ENCODE measurements around the gene ERCC4. TPM values are rescaled to one million over a fixed set of nuclear protein-coding genes. Genes with fewer than 3 reads are reported as not detected.

ERCC4 gene
- total RNA-seq, 6 experiments from 2014 or later = 14.6 to 18.8 (median 15.8) TPM

DNA sequence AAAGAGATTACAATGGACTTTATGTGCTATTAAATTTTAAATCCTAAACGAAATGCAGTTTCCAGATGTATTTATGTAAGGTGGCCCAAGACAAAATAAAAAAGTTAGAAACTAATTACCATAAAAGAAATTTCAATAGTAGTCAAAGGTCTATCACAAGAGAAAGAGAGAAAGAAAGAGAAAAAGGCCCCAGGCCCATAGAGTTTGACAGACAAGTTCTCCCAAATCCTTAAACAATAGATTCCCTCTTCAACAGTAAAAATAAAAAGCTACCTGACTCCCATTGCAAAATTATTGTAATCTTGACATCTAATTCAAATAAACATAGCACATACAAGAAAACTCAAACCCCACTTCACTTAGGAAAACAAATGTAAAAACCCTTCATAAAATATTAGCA, 8.6 kb upstream of the ERCC4 start:
- DNase-seq = no peak
- H3K4me3 Mint-ChIP-seq = no peak overlapping the region
- no peaks in the 10 kb centered on the region for H3K36me3 Mint-ChIP-seq (ENCODE audit: low read depth)
- TF ChIP-seq CTCF (IDR thresholded peaks at IDR 0.05) = no peak
- H3K27me3 Mint-ChIP-seq (ENCODE audit: insufficient read depth) = peaks cover 15% of the 10 kb centered on the region
- peaks cover 4% of the 10 kb centered on the region for H3K9me3 Mint-ChIP-seq
- no peak overlapping the region for H3K27ac Mint-ChIP-seq
- H3K4me1 Mint-ChIP-seq (ENCODE audit: low read depth) = peaks cover 12% of the 10 kb centered on the region; the same call in 1 of the 2 replicates

GRCh38 chr16:13911871-13912270, 8.1 kb upstream of the ERCC4 start:
- H3K9me3 Mint-ChIP-seq = peaks cover 4% of the 10 kb centered on the region
- TF ChIP-seq CTCF (IDR thresholded peaks at IDR 0.05) = no peak
- H3K27me3 Mint-ChIP-seq (ENCODE audit: insufficient read depth) = peaks cover 14% of the 10 kb centered on the region
- no peak for DNase-seq
- no peaks in the 10 kb centered on the region for H3K36me3 Mint-ChIP-seq (ENCODE audit: low read depth)
- H3K27ac Mint-ChIP-seq = no peak overlapping the region
- H3K4me3 Mint-ChIP-seq = no peak overlapping the region
- peaks cover 6% of the 10 kb centered on the region; the same call in 1 of the 2 replicates for H3K4me1 Mint-ChIP-seq (ENCODE audit: low read depth)

GRCh38 chr16:13912891-13913290, 7.1 kb upstream of the ERCC4 start:
- Mint-ChIP-seq H3K4me3 (no peak overlapping the region), H3K27ac (no peak overlapping the region), H3K9me3 (peaks cover 4% of the 10 kb centered on the region), H3K36me3 (ENCODE audit: low read depth) (no peaks in the 10 kb centered on the region), H3K27me3 (ENCODE audit: insufficient read depth) (peaks cover 16% of the 10 kb centered on the region), H3K4me1 (ENCODE audit: low read depth) (0 out of 2 replicates have a peak, but pooled peaks cover 6% of the 10 kb centered on the region)
- no peak for DNase-seq
- no peak for TF ChIP-seq CTCF (IDR thresholded peaks at IDR 0.05)

GRCh38 chr16:13913374-13914292, 6.3 kb upstream of the ERCC4 start:
- H3K27me3 Mint-ChIP-seq (ENCODE audit: insufficient read depth) = peaks cover 18% of the 10 kb centered on the region
- peaks cover 6% of the 10 kb centered on the region; the same call in 1 of the 2 replicates for H3K4me1 Mint-ChIP-seq (ENCODE audit: low read depth)
- H3K36me3 Mint-ChIP-seq (ENCODE audit: low read depth) = no peaks in the 10 kb centered on the region
- TF ChIP-seq CTCF (IDR thresholded peaks at IDR 0.05) = no peak
- DNase-seq = no peak
- peaks cover 4% of the 10 kb centered on the region for H3K9me3 Mint-ChIP-seq
- H3K4me3 Mint-ChIP-seq = no peak overlapping the region
- H3K27ac Mint-ChIP-seq = no peak overlapping the region

DNA sequence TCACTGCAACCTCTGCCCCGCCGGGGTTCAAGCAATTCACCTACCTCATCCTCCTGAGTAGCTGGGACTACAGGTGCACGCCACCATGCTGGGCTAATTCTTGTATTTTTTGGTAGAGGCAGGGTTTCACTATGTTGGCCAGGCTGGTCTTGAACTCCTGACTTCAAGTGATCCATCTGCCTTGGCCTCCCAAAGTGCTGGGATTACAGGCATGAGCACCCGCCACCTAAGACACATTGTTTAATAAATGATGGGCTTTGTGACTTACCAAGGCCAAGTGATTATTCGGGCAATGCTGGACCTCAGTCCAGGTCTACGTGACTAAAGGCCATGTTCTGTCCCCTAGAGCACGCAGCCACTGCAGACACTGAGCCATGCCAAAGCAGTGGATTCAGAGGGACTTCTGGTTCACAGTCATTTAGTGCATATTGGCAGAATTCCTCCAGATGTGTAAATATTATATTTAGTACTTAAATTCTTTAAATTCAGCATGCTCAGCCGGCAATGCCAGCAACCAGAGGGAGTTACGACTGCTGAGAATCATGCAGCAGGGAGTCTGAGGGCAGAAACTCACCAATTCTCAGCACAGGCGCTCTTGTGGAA, 4.8 kb upstream of the ERCC4 start:
- Mint-ChIP-seq H3K27ac (no peak overlapping the region), H3K9me3 (peaks cover 4% of the 10 kb centered on the region), H3K4me1 (ENCODE audit: low read depth) (peaks cover 6% of the 10 kb centered on the region), H3K36me3 (ENCODE audit: low read depth) (no peaks in the 10 kb centered on the region), H3K27me3 (ENCODE audit: insufficient read depth) (peaks cover 18% of the 10 kb centered on the region), H3K4me3 (no peak overlapping the region)
- TF ChIP-seq CTCF (IDR thresholded peaks at IDR 0.05) = no peak
- no peak for DNase-seq
